Kidney epithelial cell (primary cell): Measurements from ENCODE around the gene LRRC71. TPM values are rescaled to one million over a fixed set of nuclear protein-coding genes. Genes with fewer than 3 reads are reported as not detected.

Experiments used
- DNase-seq: peaks from one replicate; pipeline ENCODE4 v3.0.0-alpha.2; 2010; ENCODE audit warnings: low read depth
- H3K27me3 ChIP-seq: 2 replicates; pipeline ENCODE4 v1.6.0; 2011; ENCODE audit warnings: low read length; ENCODE audit not compliant: control insufficient read depth, insufficient read depth
- H3K36me3 ChIP-seq: 2 replicates; pipeline ENCODE4 v1.5.1; 2011; ENCODE audit warnings: low read length; ENCODE audit not compliant: control insufficient read depth, insufficient read depth
- H3K4me3 ChIP-seq: 2 replicates; pipeline ENCODE4 v1.5.1; 2011; ENCODE audit warnings: low read depth, mild to moderate bottlenecking, control low read depth, low read length
- total RNA-seq: library from RNA; depleted of rRNA; stranded (reverse); fragments of >200 nt; gene quantifications from 2 replicates; pipeline ENCODE4 v1.2.3, GENCODE V29; 2015
- TF ChIP-seq, protein P1 (sequence below): IDR thresholded peaks from 2 replicates; pipeline ENCODE4 v1.5.1; 2011; ENCODE audit warnings: mild to moderate bottlenecking, moderate library complexity, low read length, control low read depth, inconsistent platforms; ENCODE audit not compliant: insufficient read depth, poor library complexity, severe bottlenecking

Gene LRRC71
- total RNA-seq, 1 donor from 2014 or later, result not detected

GRCh38 chr1:156936721-156937220 lies 16.3 kb downstream of the LRRC71 start:
- no peak overlapping the region for H3K4me3 ChIP-seq
- H3K27me3 ChIP-seq, result no peaks in the 10 kb centered on the region
- DNase-seq, result no peak
- TF ChIP-seq, protein P1, sequence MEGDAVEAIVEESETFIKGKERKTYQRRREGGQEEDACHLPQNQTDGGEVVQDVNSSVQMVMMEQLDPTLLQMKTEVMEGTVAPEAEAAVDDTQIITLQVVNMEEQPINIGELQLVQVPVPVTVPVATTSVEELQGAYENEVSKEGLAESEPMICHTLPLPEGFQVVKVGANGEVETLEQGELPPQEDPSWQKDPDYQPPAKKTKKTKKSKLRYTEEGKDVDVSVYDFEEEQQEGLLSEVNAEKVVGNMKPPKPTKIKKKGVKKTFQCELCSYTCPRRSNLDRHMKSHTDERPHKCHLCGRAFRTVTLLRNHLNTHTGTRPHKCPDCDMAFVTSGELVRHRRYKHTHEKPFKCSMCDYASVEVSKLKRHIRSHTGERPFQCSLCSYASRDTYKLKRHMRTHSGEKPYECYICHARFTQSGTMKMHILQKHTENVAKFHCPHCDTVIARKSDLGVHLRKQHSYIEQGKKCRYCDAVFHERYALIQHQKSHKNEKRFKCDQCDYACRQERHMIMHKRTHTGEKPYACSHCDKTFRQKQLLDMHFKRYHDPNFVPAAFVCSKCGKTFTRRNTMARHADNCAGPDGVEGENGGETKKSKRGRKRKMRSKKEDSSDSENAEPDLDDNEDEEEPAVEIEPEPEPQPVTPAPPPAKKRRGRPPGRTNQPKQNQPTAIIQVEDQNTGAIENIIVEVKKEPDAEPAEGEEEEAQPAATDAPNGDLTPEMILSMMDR, result no peak
- peaks cover 2% of the 10 kb centered on the region for H3K36me3 ChIP-seq

- TF ChIP-seq, protein P1, result no peak
- Histone ChIP-seq H3K4me3 (no peak overlapping the region), H3K36me3 (peaks cover 2% of the 10 kb centered on the region), H3K27me3 (no peaks in the 10 kb centered on the region)
- DNase-seq, result no peak
These were observed 17.5 kb downstream of the LRRC71 start for GRCh38 chr1:156937883-156938282.

DNA sequence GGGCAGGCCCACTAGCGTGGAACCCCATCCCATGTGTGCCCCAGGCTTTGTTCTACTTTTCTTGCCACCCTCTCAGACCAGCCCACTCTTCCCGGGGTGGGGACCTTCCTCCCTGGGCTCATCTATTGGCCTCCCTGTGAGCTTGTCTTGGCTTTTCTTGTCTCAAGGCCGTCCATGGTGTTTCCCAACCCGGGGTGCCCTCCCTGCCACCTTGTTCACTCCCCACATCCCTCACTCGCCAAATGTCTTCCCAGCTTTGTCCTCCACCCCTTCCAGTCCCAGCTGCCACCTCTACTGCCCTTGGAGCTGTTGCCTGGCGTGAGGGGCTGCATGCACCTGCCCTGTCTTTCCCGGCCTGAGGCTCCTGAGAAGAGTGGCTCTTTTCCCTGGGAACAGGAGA lies 18.4 kb downstream of the LRRC71 start:
- Histone ChIP-seq H3K27me3 (no peaks in the 10 kb centered on the region), H3K4me3 (no peak overlapping the region), H3K36me3 (peaks cover 4% of the 10 kb centered on the region)
- DNase-seq, result no peak
- TF ChIP-seq, protein P1, result no peak

- no peak for DNase-seq
- TF ChIP-seq, protein P1, result no peak
- H3K36me3 ChIP-seq, result peaks cover 4% of the 10 kb centered on the region
- no peaks in the 10 kb centered on the region for H3K27me3 ChIP-seq
- H3K4me3 ChIP-seq, result no peak overlapping the region
These were observed 19.4 kb downstream of the LRRC71 start for GRCh38 chr1:156939786-156940334.

- no peaks in the 10 kb centered on the region for H3K27me3 ChIP-seq
- TF ChIP-seq, protein P1, result no peak
- H3K36me3 ChIP-seq, result peaks cover 2% of the 10 kb centered on the region
- no peak overlapping the region for H3K4me3 ChIP-seq
- no peak for DNase-seq
These were observed 21.2 kb downstream of the LRRC71 start for GRCh38 chr1:156941675-156942074.

DNA sequence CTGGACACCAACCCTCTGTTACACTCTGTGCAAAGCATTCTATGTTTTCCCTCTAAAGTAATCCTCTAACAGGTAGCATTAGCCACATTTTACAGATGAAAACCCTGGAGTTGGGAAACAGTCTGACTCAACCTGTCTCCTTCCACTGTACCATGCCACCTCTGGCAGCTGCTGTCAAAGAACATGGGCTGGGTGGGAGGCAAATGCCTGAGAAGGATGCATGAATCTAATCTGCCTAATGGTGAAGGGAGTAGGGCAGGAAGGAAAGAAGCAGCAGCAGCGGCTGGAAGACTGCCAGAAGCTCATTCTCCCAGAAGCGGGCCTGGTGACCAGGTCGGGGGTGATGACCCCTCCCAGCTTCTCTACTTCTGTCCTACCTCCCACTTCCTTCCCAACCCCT lies 21.7 kb downstream of the LRRC71 start:
- no peak for DNase-seq
- TF ChIP-seq, protein P1, result no peak
- Histone ChIP-seq H3K27me3 (no peaks in the 10 kb centered on the region), H3K4me3 (no peak overlapping the region), H3K36me3 (peaks cover 2% of the 10 kb centered on the region)
